ENCODE data around the gene MAP4K1.

The MAP4K1 gene

DNA sequence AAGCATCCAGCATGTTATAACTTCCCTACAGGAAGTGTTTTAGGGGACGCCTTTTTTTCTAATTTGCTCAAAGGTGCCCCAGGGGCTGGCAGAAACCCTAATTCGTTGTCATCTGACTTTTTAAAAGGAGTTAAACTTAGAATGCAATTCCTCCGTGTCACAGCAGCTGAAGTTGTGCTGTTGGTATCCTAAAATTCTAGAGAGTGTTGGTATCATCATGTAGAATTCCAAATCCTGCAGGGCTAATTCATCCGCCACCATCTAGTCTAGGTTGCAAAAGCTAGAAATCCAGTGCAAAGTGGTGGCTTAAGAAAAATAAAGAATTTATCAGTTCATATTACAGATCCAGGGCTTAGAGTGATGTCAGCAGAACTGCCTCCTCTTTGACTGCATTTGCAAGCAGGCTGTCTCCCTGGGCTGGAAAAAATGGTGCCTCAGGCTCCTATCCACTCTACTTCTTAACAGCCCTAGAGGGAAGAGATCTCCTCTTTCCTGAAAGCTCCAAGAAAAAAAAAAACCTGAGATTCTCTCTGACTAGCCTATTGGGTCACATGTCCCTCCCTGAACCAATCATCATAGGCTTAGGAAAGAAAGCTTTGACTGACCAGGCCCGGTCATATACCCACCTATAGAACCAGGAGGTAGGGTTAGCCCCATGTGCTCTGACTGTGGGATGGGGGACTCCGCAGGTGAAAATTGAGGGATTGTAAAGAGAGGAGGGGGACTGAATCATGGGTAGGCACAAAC lies 73.0 kb downstream of the MAP4K1 start:
- peak; percentile 60 for DNase-seq (ENCODE audit: low spot score)

- DNase-seq (ENCODE audit: low spot score), result no peak
These were observed 73.8 kb downstream of the MAP4K1 start for GRCh38 chr19:38543807-38544568.

DNA sequence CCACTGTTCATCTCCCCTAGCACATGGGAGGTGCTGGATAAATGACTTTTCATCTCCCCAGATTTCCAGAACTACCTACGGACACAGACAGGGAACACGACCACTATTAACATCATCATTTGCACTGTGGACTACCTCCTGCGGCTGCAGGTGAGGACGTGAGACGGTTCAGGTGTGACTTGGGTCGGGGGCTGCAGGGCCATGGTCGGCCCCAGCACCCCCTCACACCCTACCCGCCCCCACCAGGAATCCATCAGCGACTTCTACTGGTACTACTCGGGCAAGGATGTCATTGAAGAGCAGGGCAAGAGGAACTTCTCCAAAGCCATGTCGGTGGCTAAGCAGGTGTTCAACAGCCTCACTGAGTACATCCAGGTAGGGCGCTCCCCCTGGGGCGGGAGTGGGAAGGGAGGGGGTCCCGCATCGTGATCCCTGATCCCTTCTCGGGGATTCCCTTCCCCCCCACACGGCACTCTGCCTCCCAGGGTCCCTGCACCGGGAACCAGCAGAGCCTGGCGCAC lies 74.4 kb downstream of the MAP4K1 start:
- no peak for DNase-seq (ENCODE audit: low spot score)

DNA sequence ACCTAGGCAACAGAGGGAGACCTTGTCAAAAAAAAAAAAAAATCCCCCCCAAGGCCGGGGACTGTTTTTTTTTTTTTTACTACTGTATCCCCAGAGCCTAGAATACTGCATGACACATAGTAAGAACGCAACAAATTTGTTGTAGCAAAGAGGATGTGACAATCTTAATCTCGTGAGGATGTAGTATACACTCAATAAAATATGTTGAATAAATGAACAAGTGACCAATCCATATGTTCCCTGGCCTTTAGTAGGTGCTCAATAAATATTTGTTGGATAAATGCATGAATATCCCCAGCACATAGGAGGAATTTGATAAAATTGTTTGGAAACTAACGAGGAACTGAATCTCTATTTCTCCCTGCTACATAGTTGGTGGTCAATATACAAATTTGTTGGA lies 75.7 kb downstream of the MAP4K1 start:
- DNase-seq (ENCODE audit: low spot score), result no peak

- no peak for DNase-seq (ENCODE audit: low spot score)
These were observed 78.0 kb downstream of the MAP4K1 start for GRCh38 chr19:38539751-38540150.

DNA sequence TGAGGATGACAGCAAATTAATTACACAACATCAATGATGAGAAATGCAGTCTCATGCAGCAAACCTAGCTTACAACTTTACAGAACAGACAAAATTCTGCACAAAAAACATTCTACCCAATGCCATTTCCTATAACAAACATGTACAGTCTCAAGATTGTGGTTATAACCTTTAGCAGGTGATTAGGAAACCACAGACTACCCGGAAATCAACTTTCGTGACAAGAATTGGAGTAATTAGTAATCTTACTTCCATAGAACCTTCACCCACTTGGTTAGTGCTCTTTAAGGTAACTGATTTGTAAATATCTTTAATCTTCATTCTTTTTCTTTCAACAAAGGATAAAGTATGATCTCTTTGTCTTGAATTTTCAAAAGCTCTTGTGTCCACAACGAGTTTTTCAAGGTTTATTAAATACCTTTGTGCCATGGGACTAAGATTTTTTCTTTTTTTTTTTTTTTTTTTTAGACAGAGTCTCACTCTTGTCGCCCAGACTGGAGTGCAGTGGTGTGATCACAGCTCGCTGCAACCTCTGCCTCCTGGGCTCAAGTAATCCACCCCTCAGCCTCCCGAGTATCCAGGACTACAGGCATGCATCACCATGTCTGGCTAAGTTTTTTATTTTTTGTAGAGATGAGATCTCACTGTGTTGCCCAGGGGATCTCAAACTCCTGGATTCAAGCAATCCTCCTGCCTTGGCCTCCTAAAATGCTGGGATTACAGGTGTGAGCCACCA lies 78.8 kb downstream of the MAP4K1 start:
- DNase-seq (ENCODE audit: low spot score), result no peak

- no peak for DNase-seq (ENCODE audit: low spot score)
These were observed 79.4 kb downstream of the MAP4K1 start for GRCh38 chr19:38538386-38538785.

Data from D341Med (cell line).